Measurements from ENCODE around the gene ZNF629.

Gene ZNF629

GRCh38 chr16:30793508-30794069, 6.6 kb upstream of the ZNF629 start:
- Histone ChIP-seq H3F3A (ENCODE audit: insufficient read depth, low read length) (0 out of 2 replicates have a peak, but pooled peaks cover 3% of the 10 kb centered on the region), H3K4me2 (ENCODE audit: low read depth, low read length) (no peak overlapping the region), H3K27ac (ENCODE audit: low read length) (no peak overlapping the region), H3K36me3 (replicated peaks; ENCODE audit: insufficient read depth, low read length) (no peaks in the 10 kb centered on the region), H2AFZ (ENCODE audit: low read length) (no peak overlapping the region), H3K79me2 (ENCODE audit: low read length) (no peaks in the 10 kb centered on the region), H3K4me1 (ENCODE audit: low read length) (no peaks in the 10 kb centered on the region), H3K9me2 (replicated peaks; ENCODE audit: insufficient read depth, low read length) (no peaks in the 10 kb centered on the region), H3K4me3 (ENCODE audit: low read length) (no peak overlapping the region), H4K20me1 (ENCODE audit: insufficient read depth, low read length) (no peaks in the 10 kb centered on the region), H3K9ac (ENCODE audit: low read length) (no peak overlapping the region), H3K9me3 (replicated peaks; ENCODE audit: insufficient read depth, low read length) (no peaks in the 10 kb centered on the region), H3K27me3 (replicated peaks; ENCODE audit: insufficient read depth, low read length) (no peaks in the 10 kb centered on the region)
- TF ChIP-seq EZH2 (optimal IDR thresholded peaks at IDR 0.05; ENCODE audit: low read depth, low read length), result no peak
- no peak for TF ChIP-seq EZH2phosphoT487 (IDR thresholded peaks at IDR 0.05; ENCODE audit: low read length)
- DNase-seq, result no peak

GRCh38 chr16:30787613-30788378, 791 bp upstream of the ZNF629 start:
- Histone ChIP-seq H3F3A (ENCODE audit: insufficient read depth, low read length) (no peaks in the 10 kb centered on the region), H3K79me2 (ENCODE audit: low read length) (no peaks in the 10 kb centered on the region), H3K9me2 (replicated peaks; ENCODE audit: insufficient read depth, low read length) (no peaks in the 10 kb centered on the region), H3K4me3 (ENCODE audit: low read length) (peak overlapping the region; percentile 86), H3K36me3 (replicated peaks; ENCODE audit: insufficient read depth, low read length) (no peaks in the 10 kb centered on the region), H3K4me2 (ENCODE audit: low read depth, low read length) (peak overlapping the region; percentile 86), H3K4me1 (ENCODE audit: low read length) (no peaks in the 10 kb centered on the region), H3K9ac (ENCODE audit: low read length) (peak overlapping the region; percentile 60; the same call in 1 of the 2 replicates), H4K20me1 (ENCODE audit: insufficient read depth, low read length) (no peaks in the 10 kb centered on the region), H3K27me3 (replicated peaks; ENCODE audit: insufficient read depth, low read length) (no peaks in the 10 kb centered on the region), H2AFZ (ENCODE audit: low read length) (peak overlapping the region; percentile 70), H3K9me3 (replicated peaks; ENCODE audit: insufficient read depth, low read length) (no peaks in the 10 kb centered on the region), H3K27ac (ENCODE audit: low read length) (no peak overlapping the region)
- TF ChIP-seq EZH2 (optimal IDR thresholded peaks at IDR 0.05; ENCODE audit: low read depth, low read length) (no peak), EZH2phosphoT487 (IDR thresholded peaks at IDR 0.05; ENCODE audit: low read length) (no peak), CTCF (IDR thresholded peaks at IDR 0.05; ENCODE audit: low read length) (no peak)
- no peak for DNase-seq

GRCh38 chr16:30786115-30786935, 680 bp downstream of the ZNF629 start:
- Histone ChIP-seq H3K4me2 (ENCODE audit: low read depth, low read length) (peak overlapping the region; percentile 86), H3F3A (ENCODE audit: insufficient read depth, low read length) (no peaks in the 10 kb centered on the region), H3K27me3 (replicated peaks; ENCODE audit: insufficient read depth, low read length) (no peaks in the 10 kb centered on the region), H3K4me1 (ENCODE audit: low read length) (no peaks in the 10 kb centered on the region), H3K9ac (ENCODE audit: low read length) (peak overlapping the region; percentile 60; the same call in 1 of the 2 replicates), H3K79me2 (ENCODE audit: low read length) (no peaks in the 10 kb centered on the region), H3K9me2 (replicated peaks; ENCODE audit: insufficient read depth, low read length) (no peaks in the 10 kb centered on the region), H4K20me1 (ENCODE audit: insufficient read depth, low read length) (no peaks in the 10 kb centered on the region), H2AFZ (ENCODE audit: low read length) (peak overlapping the region; percentile 45), H3K27ac (ENCODE audit: low read length) (no peak overlapping the region), H3K36me3 (replicated peaks; ENCODE audit: insufficient read depth, low read length) (no peaks in the 10 kb centered on the region), H3K9me3 (replicated peaks; ENCODE audit: insufficient read depth, low read length) (no peaks in the 10 kb centered on the region), H3K4me3 (ENCODE audit: low read length) (peak overlapping the region; percentile 86)
- no peak for TF ChIP-seq EZH2 (optimal IDR thresholded peaks at IDR 0.05; ENCODE audit: low read depth, low read length)
- TF ChIP-seq EZH2phosphoT487 (IDR thresholded peaks at IDR 0.05; ENCODE audit: low read length), result no peak
- no peak for TF ChIP-seq CTCF (IDR thresholded peaks at IDR 0.05; ENCODE audit: low read length)
- no peak for DNase-seq
